Upper lobe of left lung (tissue), 6 donors: ENCODE data around the gene NSMCE4A. TPM values are rescaled to one million over a fixed set of nuclear protein-coding genes. Genes with fewer than 3 reads are reported as not detected.
"Not testable (repeated sequence)": the region's sequence is repeated elsewhere in the genome, so short reads cannot be mapped to it uniquely, and the experiment has no call there.

ENCODE experiments used
- ATAC-seq, 2 donors: fragments of 200-7000 bp; cut with Tn5 transposase; one replicate each; pipeline ENCODE4 v1.9.1; 2022; ENCODE audit warnings: mild to moderate bottlenecking in 2 of 2, moderate library complexity in 2 of 2; ENCODE audit not compliant: low FRiP score in 2 of 2
- DNase-seq, 2 donors: peaks; one replicate each; pipeline ENCODE4 v3.0.0-alpha.2; 2019 to 2020
- H3K27ac ChIP-seq, 4 donors: fragments of 200-600 bp; sonication (generic); one replicate each; pipeline ENCODE4 v1.5.1; 2016 to 2019
- H3K27me3 ChIP-seq, 4 donors: fragments of 200-600 bp; sonication (generic); one replicate each; pipeline ENCODE4 v1.5.1; 2017 to 2019
- H3K36me3 ChIP-seq, 4 donors: fragments of 200-600 bp; sonication (generic); one replicate each; pipeline ENCODE4 v1.5.1; 2016 to 2019
- H3K4me1 ChIP-seq, 4 donors: fragments of 200-600 bp; sonication (generic); one replicate each; pipeline ENCODE4 v1.5.1; 2018 to 2019
- H3K4me3 ChIP-seq, 4 donors: fragments of 200-600 bp; sonication (generic); one replicate each; pipeline ENCODE4 v1.5.1; 2017 to 2019; ENCODE audit warnings: mild to moderate bottlenecking in 2 of 4, moderate library complexity in 1 of 4
- H3K9me3 ChIP-seq, 4 donors: fragments of 200-600 bp; sonication (generic); one replicate each; pipeline ENCODE4 v1.5.1; 2018 to 2019
- CTCF ChIP-seq, 6 experiments: fragments of 450-650 bp in 4 of 6; fragments of 200-600 bp in 2 of 6; sonication (generic) in 2 of 6; IDR thresholded peaks; one replicate each; pipeline ENCODE4 v1.5.1; 2016 to 2019; ENCODE audit warnings: antibody characterized with exemption in 6 of 6
- EP300 ChIP-seq, 4 donors: sonication (generic); formaldehyde crosslinking; IDR thresholded peaks; one replicate each; pipeline ENCODE4 v1.5.1; 2017; ENCODE audit warnings: antibody characterized with exemption in 4 of 4, control low read depth in 2 of 4
- POLR2A ChIP-seq, 4 donors: fragments of 450-650 bp; IDR thresholded peaks; one replicate each; pipeline ENCODE4 v1.5.1; 2016 to 2017; ENCODE audit warnings: antibody characterized with exemption in 4 of 4, mild to moderate bottlenecking in 2 of 4
- POLR2AphosphoS5 ChIP-seq, 2 donors: sonication (generic); formaldehyde crosslinking; IDR thresholded peaks; one replicate each; pipeline ENCODE4 v1.5.1; 2017; ENCODE audit warnings: antibody characterized with exemption in 2 of 2
- WGBS, 2 donors: methylation state at CpG; one replicate each; pipeline ENCODE4 v1.1.5; 2017 to 2018; 5-methylcytosine and 5-hydroxymethylcytosine counted together
- total RNA-seq, 6 donors: library from RNA; depleted of rRNA in 4 of 6; stranded (reverse); fragments of >200 nt in 4 of 6; gene quantifications; one replicate each; pipeline versions ENCODE4 v1.1.0 to v1.2.1, GENCODE V29; 2016 to 2021
- donor health status: DM: no; HTN: no; CAD: no; lungs with moderate emphysema.
- donor health status: DM: no; HTN: yes; CAD: no; lungs with severe emphysema.

Gene NSMCE4A
- total RNA-seq, 6 donors from 2014 or later: 34.8 to 131 (median 50.7) TPM

GRCh38 chr10:121942749-121943416 is 32.1 kb downstream of the NSMCE4A start:
- TF ChIP-seq POLR2A (IDR thresholded peaks at IDR 0.05) (no peak), EP300 (IDR thresholded peaks at IDR 0.05) (no peak), POLR2AphosphoS5 (IDR thresholded peaks at IDR 0.05) (peak in 1 of 2 donors; percentile 16), CTCF (IDR thresholded peaks at IDR 0.05) (no peak)
- 70 to 90% methylated on average over 2 of the region's 2 CpGs for WGBS, 2 donors
- peak in 1 of 2 donors; percentile 81 for ATAC-seq
- Histone ChIP-seq H3K27ac (no peak overlapping the region), H3K4me3 (no peak overlapping the region), H3K27me3 (no peaks in the 10 kb centered on the region), H3K36me3 (no peaks in the 10 kb centered on the region), H3K4me1 (no peaks in the 10 kb centered on the region), H3K9me3 (no peaks in the 10 kb centered on the region)
- peak in 1 of 2 donors; percentile 22 for DNase-seq

- WGBS, 2 donors: 81 to 87% methylated on average over 3 of the region's 3 CpGs
- H3K4me3 ChIP-seq: no peak overlapping the region
- DNase-seq (no peak), ATAC-seq (no peak)
- no peaks in the 10 kb centered on the region for H3K36me3 ChIP-seq
- H3K9me3 ChIP-seq: no peaks in the 10 kb centered on the region
- H3K4me1 ChIP-seq: no peaks in the 10 kb centered on the region
- TF ChIP-seq EP300 (IDR thresholded peaks at IDR 0.05) (no peak), CTCF (IDR thresholded peaks at IDR 0.05) (no peak), POLR2AphosphoS5 (IDR thresholded peaks at IDR 0.05) (no peak), POLR2A (IDR thresholded peaks at IDR 0.05) (no peak)
- no peaks in the 10 kb centered on the region for H3K27me3 ChIP-seq
- no peak overlapping the region for H3K27ac ChIP-seq
These were observed 33.5 kb downstream of the NSMCE4A start for GRCh38 chr10:121941532-121941931.

GRCh38 chr10:121936295-121936694 is 38.7 kb downstream of the NSMCE4A start:
- Histone ChIP-seq H3K4me3 (no peak overlapping the region), H3K9me3 (no peaks in the 10 kb centered on the region), H3K4me1 (no peaks in the 10 kb centered on the region), H3K27me3 (no peaks in the 10 kb centered on the region), H3K27ac (no peak overlapping the region), H3K36me3 (no peaks in the 10 kb centered on the region)
- 94 to 100% methylated on average over 2 of the region's 2 CpGs for WGBS, 2 donors
- TF ChIP-seq CTCF (IDR thresholded peaks at IDR 0.05): no peak
- TF ChIP-seq POLR2AphosphoS5 (IDR thresholded peaks at IDR 0.05): no peak
- no peak for TF ChIP-seq POLR2A (IDR thresholded peaks at IDR 0.05)
- TF ChIP-seq EP300 (IDR thresholded peaks at IDR 0.05): no peak
- no peak for DNase-seq
- no peak for ATAC-seq

- Histone ChIP-seq H3K4me3 (no peak overlapping the region), H3K36me3 (no peaks in the 10 kb centered on the region), H3K27ac (no peak overlapping the region), H3K9me3 (no peaks in the 10 kb centered on the region), H3K4me1 (no peaks in the 10 kb centered on the region), H3K27me3 (no peaks in the 10 kb centered on the region)
- WGBS, 2 donors: 39 to 68% methylated on average over 6 to 7 of the region's 7 CpGs
- ATAC-seq (no peak), DNase-seq (no peak)
- TF ChIP-seq CTCF (IDR thresholded peaks at IDR 0.05) (no peak), POLR2A (IDR thresholded peaks at IDR 0.05) (no peak), EP300 (IDR thresholded peaks at IDR 0.05) (no peak), POLR2AphosphoS5 (IDR thresholded peaks at IDR 0.05) (no peak)
These were observed 39.3 kb downstream of the NSMCE4A start for GRCh38 chr10:121935702-121936101.

GRCh38 chr10:121930268-121931085 is 44.5 kb downstream of the NSMCE4A start:
- not testable (repeated sequence) for H3K9me3 ChIP-seq, H3K4me3 ChIP-seq, DNase-seq, ATAC-seq, H3K27me3 ChIP-seq, H3K36me3 ChIP-seq, H3K27ac ChIP-seq
- WGBS, 2 donors: 79 to 80% methylated on average over 11 of the region's 11 CpGs
- peaks cover 18 to 24% (median 20%) of the 10 kb centered on the region in 4 donors for H3K4me1 ChIP-seq

GRCh38 chr10:121929585-121930267 is 45.3 kb downstream of the NSMCE4A start:
- not testable (repeated sequence) for H3K27ac ChIP-seq

More at GRCh38 chr10:121929585-121930267, 45.3 kb downstream of the NSMCE4A start:
- not testable (repeated sequence) for H3K36me3 ChIP-seq, H3K27me3 ChIP-seq, DNase-seq, ATAC-seq, H3K4me3 ChIP-seq, H3K9me3 ChIP-seq
- peaks cover 18 to 25% (median 20%) of the 10 kb centered on the region in 4 donors for H3K4me1 ChIP-seq
- 86 to 90% methylated on average over 13 to 14 of the region's 14 CpGs for WGBS, 2 donors
